Activated naive CD4-positive, alpha-beta T cell treated with anti-CD3 and anti-CD28 coated beads for 36 hours (primary cell): ENCODE measurements around the gene NECAP2. TPM values are rescaled to one million over a fixed set of nuclear protein-coding genes. Genes with fewer than 3 reads are reported as not detected.
A peak's percentile ranks its signal among the peaks of the same experiment; 100 is the strongest.
"Not testable (repeated sequence)": the region's sequence is repeated elsewhere in the genome, so short reads cannot be mapped to it uniquely, and the experiment has no call there.

Experiments
- CTCF ChIA-PET: fragments of 350-600 bp; sonication (Branson Sonifier 250); formaldehyde crosslinking; loops from one replicate; lab custom pipeline; 2021; ENCODE audit warnings: antibody characterized with exemption; lab: Charles Lee
- DNase-seq: peaks from one replicate; pipeline ENCODE4 v3.0.0-alpha.2; 2020
- H3K27ac Mint-ChIP-seq: one replicate; pipeline ENCODE4 v1.8.0; 2021; ENCODE audit warnings: mild to moderate bottlenecking, mixed read lengths
- H3K27me3 Mint-ChIP-seq: one replicate; pipeline ENCODE4 v1.8.0; 2021; ENCODE audit warnings: low read depth, mixed read lengths
- H3K36me3 Mint-ChIP-seq: one replicate; pipeline ENCODE4 v1.8.0; 2021; ENCODE audit warnings: low read depth, mixed read lengths
- H3K4me1 Mint-ChIP-seq: one replicate; pipeline ENCODE4 v1.8.0; 2021; ENCODE audit warnings: low read depth, mixed read lengths
- H3K4me3 Mint-ChIP-seq: one replicate; pipeline ENCODE4 v1.8.0; 2021; ENCODE audit warnings: mild to moderate bottlenecking, moderate library complexity, mixed read lengths
- H3K9me3 Mint-ChIP-seq: one replicate; pipeline ENCODE4 v1.8.0; 2021; ENCODE audit warnings: mixed read lengths
- intact Hi-C: fragments of 100-400 bp; cut with micrococcal nuclease; formaldehyde crosslinking; loops from one replicate; pipeline ENCODE4 v1.15.1; 2023
- total RNA-seq, 2 experiments: library from RNA; stranded (reverse); gene quantifications; one replicate each; pipeline ENCODE4 v1.2.3, GENCODE V29; 2021

Gene NECAP2
- total RNA-seq, 2 experiments from 2014 or later: 53.3 to 53.4 TPM

- H3K27ac Mint-ChIP-seq: peak overlapping the region; percentile 33
Measured at GRCh38 chr1:16449065-16449464, 8.5 kb downstream of the NECAP2 start.

GRCh38 chr1:16449666-16450065 lies 9.1 kb downstream of the NECAP2 start:
- CTCF ChIA-PET: interaction anchor here (1.1 kb wide), 1 partner anchor 10 kb away, joined by 4 read pairs; no protein-coding TSS in a partner anchor
- Mint-ChIP-seq H3K9me3 (no peaks in the 10 kb centered on the region), H3K27ac (peak overlapping the region; percentile 65), H3K27me3 (no peaks in the 10 kb centered on the region), H3K36me3 (peaks cover 37% of the 10 kb centered on the region), H3K4me1 (peaks cover 40% of the 10 kb centered on the region), H3K4me3 (no peak overlapping the region)
- intact Hi-C loops: no loop called here
- DNase-seq: no peak

More at GRCh38 chr1:16449065-16449464, 8.5 kb downstream of the NECAP2 start:
- CTCF ChIA-PET: no interaction called here
- no peak for DNase-seq
- intact Hi-C loops: no loop called here
- Mint-ChIP-seq H3K4me3 (no peak overlapping the region), H3K4me1 (peaks cover 45% of the 10 kb centered on the region), H3K27me3 (no peaks in the 10 kb centered on the region), H3K9me3 (no peaks in the 10 kb centered on the region), H3K36me3 (peaks cover 42% of the 10 kb centered on the region)

GRCh38 chr1:16450863-16451481 lies 10.4 kb downstream of the NECAP2 start:
- Mint-ChIP-seq H3K27me3 (no peaks in the 10 kb centered on the region), H3K36me3 (peaks cover 36% of the 10 kb centered on the region), H3K4me3 (no peak overlapping the region), H3K9me3 (no peaks in the 10 kb centered on the region), H3K4me1 (peaks cover 38% of the 10 kb centered on the region), H3K27ac (peak overlapping the region; percentile 59)
- CTCF ChIA-PET: no interaction called here
- no peak for DNase-seq
- intact Hi-C loops: no loop called here

GRCh38 chr1:16451841-16452528 lies 11.5 kb downstream of the NECAP2 start:
- no peak for DNase-seq
- peaks cover 38% of the 10 kb centered on the region for H3K4me1 Mint-ChIP-seq
- H3K27ac Mint-ChIP-seq: peak overlapping the region; percentile 64
- H3K27me3 Mint-ChIP-seq: no peaks in the 10 kb centered on the region
- intact Hi-C loops: no loop called here
- H3K4me3 Mint-ChIP-seq: no peak overlapping the region
- no peaks in the 10 kb centered on the region for H3K9me3 Mint-ChIP-seq
- peaks cover 39% of the 10 kb centered on the region for H3K36me3 Mint-ChIP-seq
- CTCF ChIA-PET: interaction anchor here (1.8 kb wide), 1 partner anchor 11 kb away, joined by 11 read pairs; the partner anchor contains the start of gene NECAP2

GRCh38 chr1:16454909-16455308 lies 14.4 kb downstream of the NECAP2 start:
- H3K27me3 Mint-ChIP-seq, CTCF ChIA-PET, H3K27ac Mint-ChIP-seq: not testable (repeated sequence)

GRCh38 chr1:16456151-16456550 lies 15.6 kb downstream of the NECAP2 start:
- intact Hi-C loops, H3K4me3 Mint-ChIP-seq, H3K9me3 Mint-ChIP-seq, CTCF ChIA-PET, DNase-seq, H3K27me3 Mint-ChIP-seq: not testable (repeated sequence)
- Mint-ChIP-seq H3K4me1 (peaks cover 11% of the 10 kb centered on the region), H3K36me3 (peaks cover 33% of the 10 kb centered on the region), H3K27ac (peak overlapping the region; percentile 30)

More at GRCh38 chr1:16454909-16455308, 14.4 kb downstream of the NECAP2 start:
- H3K4me3 Mint-ChIP-seq, intact Hi-C loops, H3K9me3 Mint-ChIP-seq, DNase-seq: not testable (repeated sequence)
- Mint-ChIP-seq H3K36me3 (peaks cover 31% of the 10 kb centered on the region), H3K4me1 (peaks cover 19% of the 10 kb centered on the region)

- intact Hi-C loops: no loop called here
- Mint-ChIP-seq H3K36me3 (peaks cover 21% of the 10 kb centered on the region), H3K27me3 (no peaks in the 10 kb centered on the region), H3K9me3 (no peaks in the 10 kb centered on the region), H3K4me3 (no peak overlapping the region), H3K4me1 (peaks cover 2% of the 10 kb centered on the region), H3K27ac (peak overlapping the region; percentile 56)
- CTCF ChIA-PET: no interaction called here
- DNase-seq: no peak
Measured at GRCh38 chr1:16458831-16459230, 18.3 kb downstream of the NECAP2 start.

GRCh38 chr1:16459352-16459925 lies 18.9 kb downstream of the NECAP2 start:
- CTCF ChIA-PET: no interaction called here
- no peak for DNase-seq
- peaks cover 21% of the 10 kb centered on the region for H3K36me3 Mint-ChIP-seq
- H3K27ac Mint-ChIP-seq: no peak overlapping the region
- intact Hi-C loops: no loop called here
- H3K27me3 Mint-ChIP-seq: no peaks in the 10 kb centered on the region
- no peaks in the 10 kb centered on the region for H3K9me3 Mint-ChIP-seq
- no peak overlapping the region for H3K4me3 Mint-ChIP-seq
- H3K4me1 Mint-ChIP-seq: peaks cover 2% of the 10 kb centered on the region

GRCh38 chr1:16461681-16462080 lies 21.2 kb downstream of the NECAP2 start:
- peaks cover 2% of the 10 kb centered on the region for H3K4me1 Mint-ChIP-seq
- peak overlapping the region; percentile 25 for H3K27ac Mint-ChIP-seq

GRCh38 chr1:16462773-16463330 lies 22.3 kb downstream of the NECAP2 start:
- Mint-ChIP-seq H3K4me1 (peaks cover 2% of the 10 kb centered on the region), H3K36me3 (peaks cover 18% of the 10 kb centered on the region)

More at GRCh38 chr1:16461681-16462080, 21.2 kb downstream of the NECAP2 start:
- Mint-ChIP-seq H3K9me3 (no peaks in the 10 kb centered on the region), H3K4me3 (no peak overlapping the region), H3K27me3 (no peaks in the 10 kb centered on the region), H3K36me3 (peaks cover 19% of the 10 kb centered on the region)
- no peak for DNase-seq
- CTCF ChIA-PET: no interaction called here
- intact Hi-C loops: no loop called here

GRCh38 chr1:16464917-16465625 lies 24.5 kb downstream of the NECAP2 start:
- CTCF ChIA-PET: no interaction called here
- Mint-ChIP-seq H3K36me3 (peaks cover 7% of the 10 kb centered on the region), H3K27me3 (no peaks in the 10 kb centered on the region), H3K4me3 (no peak overlapping the region), H3K27ac (no peak overlapping the region), H3K9me3 (no peaks in the 10 kb centered on the region), H3K4me1 (peaks cover 2% of the 10 kb centered on the region)
- no peak for DNase-seq
- intact Hi-C loops: no loop called here

More at GRCh38 chr1:16462773-16463330, 22.3 kb downstream of the NECAP2 start:
- DNase-seq: no peak
- CTCF ChIA-PET: no interaction called here
- Mint-ChIP-seq H3K4me3 (no peak overlapping the region), H3K27me3 (no peaks in the 10 kb centered on the region), H3K27ac (peak overlapping the region; percentile 41), H3K9me3 (no peaks in the 10 kb centered on the region)
- intact Hi-C loops: no loop called here

GRCh38 chr1:16468558-16468957 lies 28.0 kb downstream of the NECAP2 start:
- Mint-ChIP-seq H3K4me3 (no peak overlapping the region), H3K9me3 (no peaks in the 10 kb centered on the region), H3K36me3 (no peaks in the 10 kb centered on the region), H3K27me3 (no peaks in the 10 kb centered on the region), H3K27ac (no peak overlapping the region), H3K4me1 (peaks cover 4% of the 10 kb centered on the region)
- DNase-seq: no peak
- CTCF ChIA-PET: interaction anchor here (0.6 kb wide), 1 partner anchor 694 kb away, joined by 3 read pairs; no protein-coding TSS in a partner anchor
- intact Hi-C loops: no loop called here
